ENCODE results near the gene MOGAT3. TPM values are rescaled to one million over a fixed set of nuclear protein-coding genes. Genes with fewer than 3 reads are reported as not detected.
A peak's percentile ranks its signal among the peaks of the same experiment; 100 is the strongest.

The MOGAT3 gene
- total and polyA plus RNA-seq, 9 of the 15 experiments (the other 6 are each of a cell fraction or from before 2014, with no cell fraction given) = 0.07 to 0.17 (median 0.13) TPM; not detected in 6

DNA sequence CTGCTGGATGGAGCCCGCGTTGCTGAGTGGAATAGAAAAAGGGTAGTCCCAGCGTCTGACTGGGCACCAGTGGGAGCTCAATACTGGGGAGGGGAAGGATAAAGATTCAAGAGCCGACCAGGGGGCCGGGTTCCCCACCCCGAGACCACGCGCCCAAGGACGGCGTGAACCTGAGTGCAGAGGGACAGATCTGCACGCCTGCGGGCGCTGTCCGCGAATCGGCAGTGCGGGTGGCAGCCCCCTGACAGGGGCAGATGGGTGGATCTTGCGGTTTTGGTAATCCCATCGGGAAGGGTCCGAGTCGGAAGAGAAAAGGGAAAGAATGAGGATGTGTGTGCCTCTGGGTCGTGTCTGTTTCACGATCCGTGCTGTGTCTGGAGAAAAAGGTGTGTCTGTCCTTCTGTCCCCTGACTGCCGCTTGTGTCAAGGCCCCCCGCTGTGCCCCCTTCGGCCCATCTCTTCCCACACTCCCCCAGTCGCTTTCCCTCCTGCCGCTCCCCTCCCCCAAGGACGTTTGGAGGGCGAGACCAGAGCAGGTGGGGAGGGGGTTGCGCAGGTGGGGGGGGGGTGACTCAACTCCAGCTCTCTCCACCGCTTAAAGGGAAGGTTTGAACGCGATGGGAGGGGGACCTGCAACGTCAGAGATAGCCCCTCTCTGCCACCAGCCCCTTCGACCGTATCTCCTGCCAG is 34.7 kb downstream of the MOGAT3 start (continued):
- TF ChIP-seq, protein P1, sequence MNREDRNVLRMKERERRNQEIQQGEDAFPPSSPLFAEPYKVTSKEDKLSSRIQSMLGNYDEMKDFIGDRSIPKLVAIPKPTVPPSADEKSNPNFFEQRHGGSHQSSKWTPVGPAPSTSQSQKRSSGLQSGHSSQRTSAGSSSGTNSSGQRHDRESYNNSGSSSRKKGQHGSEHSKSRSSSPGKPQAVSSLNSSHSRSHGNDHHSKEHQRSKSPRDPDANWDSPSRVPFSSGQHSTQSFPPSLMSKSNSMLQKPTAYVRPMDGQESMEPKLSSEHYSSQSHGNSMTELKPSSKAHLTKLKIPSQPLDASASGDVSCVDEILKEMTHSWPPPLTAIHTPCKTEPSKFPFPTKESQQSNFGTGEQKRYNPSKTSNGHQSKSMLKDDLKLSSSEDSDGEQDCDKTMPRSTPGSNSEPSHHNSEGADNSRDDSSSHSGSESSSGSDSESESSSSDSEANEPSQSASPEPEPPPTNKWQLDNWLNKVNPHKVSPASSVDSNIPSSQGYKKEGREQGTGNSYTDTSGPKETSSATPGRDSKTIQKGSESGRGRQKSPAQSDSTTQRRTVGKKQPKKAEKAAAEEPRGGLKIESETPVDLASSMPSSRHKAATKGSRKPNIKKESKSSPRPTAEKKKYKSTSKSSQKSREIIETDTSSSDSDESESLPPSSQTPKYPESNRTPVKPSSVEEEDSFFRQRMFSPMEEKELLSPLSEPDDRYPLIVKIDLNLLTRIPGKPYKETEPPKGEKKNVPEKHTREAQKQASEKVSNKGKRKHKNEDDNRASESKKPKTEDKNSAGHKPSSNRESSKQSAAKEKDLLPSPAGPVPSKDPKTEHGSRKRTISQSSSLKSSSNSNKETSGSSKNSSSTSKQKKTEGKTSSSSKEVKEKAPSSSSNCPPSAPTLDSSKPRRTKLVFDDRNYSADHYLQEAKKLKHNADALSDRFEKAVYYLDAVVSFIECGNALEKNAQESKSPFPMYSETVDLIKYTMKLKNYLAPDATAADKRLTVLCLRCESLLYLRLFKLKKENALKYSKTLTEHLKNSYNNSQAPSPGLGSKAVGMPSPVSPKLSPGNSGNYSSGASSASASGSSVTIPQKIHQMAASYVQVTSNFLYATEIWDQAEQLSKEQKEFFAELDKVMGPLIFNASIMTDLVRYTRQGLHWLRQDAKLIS (CRISPR knock-in tag; IDR thresholded peaks at IDR 0.05) = 0 out of 2 replicates have a peak, but pooled peaks have one; percentile 8
- 0 out of 2 replicates have a peak, but pooled peaks have one; percentile 10 for TF ChIP-seq KAT7 (CRISPR knock-in tag; IDR thresholded peaks at IDR 0.05; ENCODE audit: borderline replicate concordance)
- TF ChIP-seq, protein P2, sequence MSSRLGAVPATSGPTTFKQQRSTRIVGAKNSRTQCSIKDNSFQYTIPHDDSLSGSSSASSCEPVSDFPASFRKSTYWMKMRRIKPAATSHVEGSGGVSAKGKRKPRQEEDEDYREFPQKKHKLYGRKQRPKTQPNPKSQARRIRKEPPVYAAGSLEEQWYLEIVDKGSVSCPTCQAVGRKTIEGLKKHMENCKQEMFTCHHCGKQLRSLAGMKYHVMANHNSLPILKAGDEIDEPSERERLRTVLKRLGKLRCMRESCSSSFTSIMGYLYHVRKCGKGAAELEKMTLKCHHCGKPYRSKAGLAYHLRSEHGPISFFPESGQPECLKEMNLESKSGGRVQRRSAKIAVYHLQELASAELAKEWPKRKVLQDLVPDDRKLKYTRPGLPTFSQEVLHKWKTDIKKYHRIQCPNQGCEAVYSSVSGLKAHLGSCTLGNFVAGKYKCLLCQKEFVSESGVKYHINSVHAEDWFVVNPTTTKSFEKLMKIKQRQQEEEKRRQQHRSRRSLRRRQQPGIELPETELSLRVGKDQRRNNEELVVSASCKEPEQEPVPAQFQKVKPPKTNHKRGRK (tag; IDR thresholded peaks at IDR 0.05) = no peak
- TF ChIP-seq CBFB (CRISPR knock-in tag; IDR thresholded peaks at IDR 0.05) = 0 out of 2 replicates have a peak, but pooled peaks have one; percentile 41

All from K562 (cell line).